ENCODE results near the gene SLC4A5. TPM values are rescaled to one million over a fixed set of nuclear protein-coding genes. Genes with fewer than 3 reads are reported as not detected.

SLC4A5 gene
- total RNA-seq, 1 experiment from 2014 or later = 1.8 TPM

GRCh38 chr2:74307720-74308119 lies 35.5 kb downstream of the SLC4A5 start:
- Mint-ChIP-seq H3K9me3 (peaks cover 26% of the 10 kb centered on the region), H3K4me3 (no peak overlapping the region), H3K4me1 (no peaks in the 10 kb centered on the region), H3K27me3 (ENCODE audit: low read depth) (peaks cover 22% of the 10 kb centered on the region), H3K36me3 (0 out of 2 replicates have a peak, but pooled peaks cover 2% of the 10 kb centered on the region), H3K27ac (no peak overlapping the region)
- ChIA-PET POLR2A (no interaction called here), CTCF (no interaction called here)
- DNase-seq (ENCODE audit: low spot score) (no peak), ATAC-seq (no peak)
- TF ChIP-seq FOXK1 (CRISPR knock-in tag; IDR thresholded peaks at IDR 0.05) = no peak
- no peak for TF ChIP-seq USF2 (CRISPR knock-in tag; IDR thresholded peaks at IDR 0.05)
- TF ChIP-seq CREM (CRISPR knock-in tag; IDR thresholded peaks at IDR 0.05) = no peak
- no peak for TF ChIP-seq ZBTB21 (CRISPR knock-in tag; IDR thresholded peaks at IDR 0.05; ENCODE audit: borderline replicate concordance)
- no peak for TF ChIP-seq ZNF219 (CRISPR knock-in tag; IDR thresholded peaks at IDR 0.05; ENCODE audit: borderline replicate concordance)
- no peak for TF ChIP-seq CDX4 (CRISPR knock-in tag; IDR thresholded peaks at IDR 0.05; ENCODE audit: borderline replicate concordance)
- no peak for TF ChIP-seq EMX1 (CRISPR knock-in tag; IDR thresholded peaks at IDR 0.05)
- TF ChIP-seq NFYB (CRISPR knock-in tag; conservative IDR thresholded peaks at IDR 0.05; ENCODE audit: low read depth) = no peak
- TF ChIP-seq ATF3 (CRISPR knock-in tag; conservative IDR thresholded peaks at IDR 0.05) = no peak
- TF ChIP-seq ZNF423 (CRISPR knock-in tag; IDR thresholded peaks at IDR 0.05) = no peak
- no peak for TF ChIP-seq ATF6 (CRISPR knock-in tag; IDR thresholded peaks at IDR 0.05)

GRCh38 chr2:74304332-74305148 lies 38.7 kb downstream of the SLC4A5 start:
- Mint-ChIP-seq H3K4me1 (no peaks in the 10 kb centered on the region), H3K4me3 (no peak overlapping the region), H3K9me3 (peaks cover 33% of the 10 kb centered on the region), H3K27me3 (ENCODE audit: low read depth) (peaks cover 22% of the 10 kb centered on the region), H3K36me3 (0 out of 2 replicates have a peak, but pooled peaks cover 2% of the 10 kb centered on the region), H3K27ac (no peak overlapping the region)
- ChIA-PET CTCF (no interaction called here), POLR2A (no interaction called here)
- no peak for ATAC-seq
- no peak for DNase-seq (ENCODE audit: low spot score)
- no peak for TF ChIP-seq SOX15 (CRISPR knock-in tag; IDR thresholded peaks at IDR 0.05)
- no peak for TF ChIP-seq TP53 (CRISPR knock-in tag; IDR thresholded peaks at IDR 0.05)
- TF ChIP-seq E2F5 (CRISPR knock-in tag; IDR thresholded peaks at IDR 0.05) = no peak
- no peak for TF ChIP-seq E2F4 (CRISPR knock-in tag; IDR thresholded peaks at IDR 0.05; ENCODE audit: borderline replicate concordance, low read depth)
- TF ChIP-seq CREB1 (CRISPR knock-in tag; IDR thresholded peaks at IDR 0.05) = no peak
- TF ChIP-seq GRHL2 (CRISPR knock-in tag; IDR thresholded peaks at IDR 0.05; ENCODE audit: insufficient replicate concordance, severe bottlenecking) = no peak
- TF ChIP-seq NR3C1 (CRISPR knock-in tag; conservative IDR thresholded peaks at IDR 0.05; ENCODE audit: low read depth) = no peak
- no peak for TF ChIP-seq ARID4B (CRISPR knock-in tag; IDR thresholded peaks at IDR 0.05; ENCODE audit: borderline replicate concordance)
- TF ChIP-seq E2F1 (CRISPR knock-in tag; IDR thresholded peaks at IDR 0.05) = no peak
- no peak for TF ChIP-seq RORB (CRISPR knock-in tag; IDR thresholded peaks at IDR 0.05)
- TF ChIP-seq CDX4 (CRISPR knock-in tag; IDR thresholded peaks at IDR 0.05; ENCODE audit: borderline replicate concordance) = no peak
- TF ChIP-seq ZNF416 (CRISPR knock-in tag; IDR thresholded peaks at IDR 0.05) = no peak
